Endothelial cell (in vitro differentiated cells): ENCODE measurements around the gene POLR3E. TPM values are rescaled to one million over a fixed set of nuclear protein-coding genes. Genes with fewer than 3 reads are reported as not detected.

Experiments used
- DNase-seq: peaks from one replicate; pipeline ENCODE4 v3.0.0; 2021; ENCODE audit warnings: low spot score
- H3K27ac Mint-ChIP-seq: one replicate; pipeline ENCODE4 v1.8.0; 2021; ENCODE audit warnings: mixed read lengths, inconsistent platforms; ENCODE audit not compliant: unreplicated experiment
- H3K27me3 Mint-ChIP-seq: one replicate; pipeline ENCODE4 v1.8.0; 2021; ENCODE audit warnings: mild to moderate bottlenecking, moderate library complexity, mixed read lengths, inconsistent platforms; ENCODE audit not compliant: unreplicated experiment
- H3K36me3 Mint-ChIP-seq: one replicate; pipeline ENCODE4 v1.8.0; 2021; ENCODE audit warnings: mild to moderate bottlenecking, low read depth, mixed read lengths, inconsistent platforms; ENCODE audit not compliant: unreplicated experiment
- H3K4me1 Mint-ChIP-seq: one replicate; pipeline ENCODE4 v1.8.0; 2021; ENCODE audit warnings: mild to moderate bottlenecking, mixed read lengths, inconsistent platforms; ENCODE audit not compliant: unreplicated experiment
- H3K4me3 Mint-ChIP-seq: one replicate; pipeline ENCODE4 v1.8.0; 2021; ENCODE audit warnings: mild to moderate bottlenecking, mixed read lengths, inconsistent platforms; ENCODE audit not compliant: unreplicated experiment
- H3K9me3 Mint-ChIP-seq: one replicate; pipeline ENCODE4 v1.8.0; 2021; ENCODE audit warnings: mixed read lengths, inconsistent platforms; ENCODE audit not compliant: unreplicated experiment
- CTCF ChIP-seq: fragments of 200-600 bp; sonication (generic); IDR thresholded peaks from one replicate; pipeline ENCODE4 v1.5.0; 2021; ENCODE audit warnings: antibody characterized with exemption; ENCODE audit not compliant: unreplicated experiment
- total RNA-seq: library from RNA; stranded (reverse); fragmentation: NEBNext Ultra II Directional; extraction: Animal tissue kit (Norgen Biotek cat#: 25700); gene quantifications from one replicate; pipeline ENCODE4 v1.2.1, GENCODE V29; 2021; ENCODE audit not compliant: unreplicated experiment

Gene POLR3E
- total RNA-seq, 1 donor from 2014 or later, result 47.3 TPM

GRCh38 chr16:22352140-22352539 is 54.9 kb downstream of the POLR3E start:
- no peak for TF ChIP-seq CTCF
- no peak overlapping the region for H3K4me3 Mint-ChIP-seq

GRCh38 chr16:22352723-22353122 is 55.5 kb downstream of the POLR3E start:
- no peak for TF ChIP-seq CTCF
- H3K36me3 Mint-ChIP-seq, result peaks cover 15% of the 10 kb centered on the region
- no peak overlapping the region for H3K27ac Mint-ChIP-seq
- H3K9me3 Mint-ChIP-seq, result no peaks in the 10 kb centered on the region
- no peaks in the 10 kb centered on the region for H3K27me3 Mint-ChIP-seq
- no peak for DNase-seq
- H3K4me3 Mint-ChIP-seq, result no peak overlapping the region
- H3K4me1 Mint-ChIP-seq, result peaks cover 2% of the 10 kb centered on the region

More at GRCh38 chr16:22352140-22352539, 54.9 kb downstream of the POLR3E start:
- H3K27me3 Mint-ChIP-seq, result no peaks in the 10 kb centered on the region
- no peak for DNase-seq
- H3K27ac Mint-ChIP-seq, result no peak overlapping the region
- no peaks in the 10 kb centered on the region for H3K9me3 Mint-ChIP-seq
- H3K4me1 Mint-ChIP-seq, result no peaks in the 10 kb centered on the region
- peaks cover 21% of the 10 kb centered on the region for H3K36me3 Mint-ChIP-seq

- Mint-ChIP-seq H3K36me3 (peaks cover 15% of the 10 kb centered on the region), H3K9me3 (no peaks in the 10 kb centered on the region), H3K4me3 (no peak overlapping the region), H3K27ac (no peak overlapping the region), H3K27me3 (no peaks in the 10 kb centered on the region), H3K4me1 (peaks cover 9% of the 10 kb centered on the region)
- no peak for TF ChIP-seq CTCF
- no peak for DNase-seq
Observed at GRCh38 chr16:22353191-22353919, 56.1 kb downstream of the POLR3E start.

GRCh38 chr16:22353933-22354541 is 56.8 kb downstream of the POLR3E start:
- Mint-ChIP-seq H3K27me3 (no peaks in the 10 kb centered on the region), H3K27ac (no peak overlapping the region), H3K36me3 (peaks cover 15% of the 10 kb centered on the region), H3K4me1 (peaks cover 14% of the 10 kb centered on the region), H3K9me3 (no peaks in the 10 kb centered on the region), H3K4me3 (no peak overlapping the region)
- TF ChIP-seq CTCF, result no peak
- no peak for DNase-seq

GRCh38 chr16:22355487-22355908 is 58.3 kb downstream of the POLR3E start:
- H3K36me3 Mint-ChIP-seq, result peaks cover 8% of the 10 kb centered on the region
- H3K4me3 Mint-ChIP-seq, result no peak overlapping the region
- no peaks in the 10 kb centered on the region for H3K9me3 Mint-ChIP-seq
- DNase-seq, result no peak
- no peak for TF ChIP-seq CTCF
- H3K4me1 Mint-ChIP-seq, result peaks cover 14% of the 10 kb centered on the region
- no peaks in the 10 kb centered on the region for H3K27me3 Mint-ChIP-seq
- H3K27ac Mint-ChIP-seq, result peak overlapping the region; percentile 14
